Activated T-helper 1 cell treated with anti-CD3 and anti-CD28 coated beads, Interleukin-12 subunit alpha, Interleukin-12 subunit beta, Interleukin-2, Interleukin-4 antibody, amounts not matched to agents 30 ng/mL and 10 ng/mL and 1 ng/mL, durations not matched to agents 14 hours and 24 hours and 36 hours (primary cell): ENCODE data around the gene TMEM170B. TPM values are rescaled to one million over a fixed set of nuclear protein-coding genes. Genes with fewer than 3 reads are reported as not detected.

Experiments
- DNase-seq: peaks from one replicate; pipeline ENCODE4 v3.0.0; 2021; ENCODE audit warnings: low spot score
- H3K27ac Mint-ChIP-seq: one replicate; pipeline ENCODE4 v1.8.0; 2021; ENCODE audit warnings: mild to moderate bottlenecking, mixed read lengths
- H3K27me3 Mint-ChIP-seq: one replicate; pipeline ENCODE4 v1.8.0; 2022; ENCODE audit warnings: mild to moderate bottlenecking, moderate library complexity, mixed read lengths; ENCODE audit not compliant: insufficient read depth
- H3K36me3 Mint-ChIP-seq: one replicate; pipeline ENCODE4 v1.8.0; 2021; ENCODE audit warnings: low read depth, mixed read lengths
- H3K4me1 Mint-ChIP-seq: one replicate; pipeline ENCODE4 v1.8.0; 2021; ENCODE audit warnings: low read depth, mixed read lengths
- H3K4me3 Mint-ChIP-seq: one replicate; pipeline ENCODE4 v1.8.0; 2021; ENCODE audit warnings: mild to moderate bottlenecking, moderate library complexity, mixed read lengths
- H3K9me3 Mint-ChIP-seq: one replicate; pipeline ENCODE4 v1.8.0; 2021; ENCODE audit warnings: mixed read lengths
- intact Hi-C: fragments of 100-400 bp; cut with micrococcal nuclease; formaldehyde crosslinking; loops from one replicate; pipeline ENCODE4 v1.15.1; 2024
- total RNA-seq: library from RNA; stranded (reverse); gene quantifications from 2 replicates; pipeline ENCODE4 v1.2.3, GENCODE V29; 2022

The TMEM170B gene
- total RNA-seq, 1 donor from 2014 or later, result 0.78 TPM

DNA sequence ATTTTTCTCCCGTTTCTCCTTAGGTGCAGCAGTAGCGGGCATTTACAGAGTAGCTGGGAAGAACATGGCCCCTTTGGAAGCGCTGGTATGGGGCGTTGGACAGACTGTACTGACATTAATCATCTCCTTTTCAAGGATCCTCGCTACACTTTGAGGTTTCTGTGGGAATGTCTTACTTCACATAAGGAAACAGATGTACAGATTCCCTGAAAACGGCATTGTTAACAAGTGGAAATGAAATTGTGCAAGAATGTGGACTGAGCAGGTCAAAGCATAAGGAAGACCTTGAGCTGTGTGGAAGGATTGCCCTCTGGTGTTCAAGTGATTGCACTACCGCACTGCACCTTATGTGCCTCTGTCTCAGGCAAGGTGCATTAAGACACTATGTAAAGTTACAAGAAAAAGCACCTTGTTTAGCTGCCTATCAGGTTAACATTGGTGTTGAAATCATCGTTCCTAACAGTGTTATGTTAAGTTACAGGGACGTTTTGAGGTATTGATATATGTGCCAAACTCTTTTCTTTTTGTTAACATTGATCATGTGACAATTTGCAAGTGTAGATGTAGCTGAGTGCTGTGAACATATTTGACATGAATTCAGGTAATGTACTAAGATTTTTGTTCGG lies 38.0 kb downstream of the TMEM170B start:
- H3K27me3 Mint-ChIP-seq, result peaks cover 2% of the 10 kb centered on the region
- DNase-seq, result peak; percentile 37
- H3K27ac Mint-ChIP-seq, result no peak overlapping the region
- no peaks in the 10 kb centered on the region for H3K4me1 Mint-ChIP-seq
- H3K9me3 Mint-ChIP-seq, result no peaks in the 10 kb centered on the region
- H3K4me3 Mint-ChIP-seq, result no peak overlapping the region
- intact Hi-C loops, result loop anchor here (1.0 to 5.0 kb wide), 5 partner anchors 39 to 621 kb away; partner anchors contain the start of gene TMEM170B
- no peaks in the 10 kb centered on the region for H3K36me3 Mint-ChIP-seq

- intact Hi-C loops, result loop anchor here (10.0 kb wide), 1 partner anchor 924 kb away; no protein-coding TSS in a partner anchor
- Mint-ChIP-seq H3K27me3 (peaks cover 9% of the 10 kb centered on the region), H3K4me1 (no peaks in the 10 kb centered on the region)
These were observed 43.3 kb downstream of the TMEM170B start for GRCh38 chr6:11580686-11581405.

DNA sequence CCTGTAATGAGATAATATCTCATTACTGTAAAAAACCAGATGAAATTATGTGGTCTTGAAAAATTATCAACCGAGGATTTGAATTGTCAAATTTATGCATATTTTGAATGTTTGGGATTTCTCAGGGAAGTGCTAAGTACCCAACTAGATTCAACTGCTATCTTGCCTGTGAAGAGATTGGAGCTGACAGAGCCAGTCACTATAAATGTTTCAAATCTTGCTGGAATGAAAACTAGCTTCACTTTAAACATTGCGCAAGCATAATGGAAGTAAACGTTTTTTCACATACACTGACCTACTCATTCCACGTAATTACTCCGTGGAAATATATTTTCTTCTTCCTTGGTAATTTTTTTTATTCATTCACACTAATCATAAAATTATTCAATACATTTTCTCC lies 46.7 kb downstream of the TMEM170B start:
- intact Hi-C loops, result loop anchor here (10.0 kb wide), 1 partner anchor 921 kb away; no protein-coding TSS in a partner anchor
- H3K9me3 Mint-ChIP-seq, result no peaks in the 10 kb centered on the region
- no peak overlapping the region for H3K4me3 Mint-ChIP-seq
- no peaks in the 10 kb centered on the region for H3K4me1 Mint-ChIP-seq
- H3K27ac Mint-ChIP-seq, result no peak overlapping the region
- no peak for DNase-seq
- H3K36me3 Mint-ChIP-seq, result no peaks in the 10 kb centered on the region
- H3K27me3 Mint-ChIP-seq, result peaks cover 9% of the 10 kb centered on the region

More at GRCh38 chr6:11580686-11581405, 43.3 kb downstream of the TMEM170B start:
- H3K4me3 Mint-ChIP-seq, result no peak overlapping the region
- no peaks in the 10 kb centered on the region for H3K9me3 Mint-ChIP-seq
- no peak for DNase-seq
- H3K27ac Mint-ChIP-seq, result no peak overlapping the region
- H3K36me3 Mint-ChIP-seq, result no peaks in the 10 kb centered on the region

DNA sequence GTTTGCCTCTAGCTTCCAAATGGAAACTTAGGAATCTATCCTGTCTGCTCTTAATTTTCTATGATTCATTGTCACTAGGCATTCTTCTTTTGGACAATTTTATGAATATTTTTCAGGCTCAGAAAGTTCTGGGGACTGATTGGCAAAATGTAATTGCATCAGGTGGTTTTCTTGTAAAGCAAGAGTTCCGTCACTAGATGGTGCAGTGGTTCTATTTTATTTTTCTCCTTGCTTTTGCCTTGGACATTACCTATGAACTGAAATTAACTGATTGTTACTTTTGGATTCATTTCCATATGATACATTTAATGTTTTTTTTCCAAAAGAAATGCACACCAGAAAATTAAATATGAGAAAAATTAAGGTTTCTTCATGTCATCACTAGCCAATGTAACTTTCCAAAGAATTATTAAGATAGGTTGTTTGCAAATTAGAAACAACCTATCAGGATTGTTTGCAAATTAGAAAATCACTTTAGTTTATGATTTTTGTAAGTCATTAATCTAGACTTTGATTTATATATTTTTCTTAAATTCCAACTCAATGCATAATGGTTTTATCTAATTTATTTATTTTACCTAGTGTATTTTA lies 48.0 kb downstream of the TMEM170B start:
- Mint-ChIP-seq H3K9me3 (no peaks in the 10 kb centered on the region), H3K36me3 (no peaks in the 10 kb centered on the region), H3K4me3 (no peak overlapping the region), H3K27ac (no peak overlapping the region), H3K4me1 (no peaks in the 10 kb centered on the region), H3K27me3 (peaks cover 8% of the 10 kb centered on the region)
- intact Hi-C loops, result loop anchor here (1.0 to 10.0 kb wide), 5 partner anchors 704 to 1309 kb away; no protein-coding TSS in a partner anchor
- DNase-seq, result no peak

DNA sequence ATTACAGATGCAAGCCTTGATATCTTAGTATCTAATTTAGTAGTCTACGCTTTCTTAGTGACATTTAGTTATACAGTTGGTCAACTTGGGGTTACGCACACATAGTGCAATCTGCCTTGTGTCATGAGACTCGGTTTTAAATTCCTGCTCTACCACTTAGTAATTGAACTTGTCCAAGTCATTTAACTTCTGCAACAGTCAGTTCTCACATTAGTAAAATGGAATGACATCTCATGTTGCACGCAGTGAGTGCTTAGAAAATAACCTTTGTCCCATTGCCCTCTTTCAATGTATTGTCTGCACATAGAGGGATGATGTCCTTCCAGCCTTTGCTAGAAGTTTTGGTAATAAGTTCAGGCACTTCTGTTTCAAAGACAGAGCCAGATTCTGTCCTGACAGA lies 48.6 kb downstream of the TMEM170B start:
- H3K4me3 Mint-ChIP-seq, result no peak overlapping the region
- H3K4me1 Mint-ChIP-seq, result no peaks in the 10 kb centered on the region
- intact Hi-C loops, result loop anchor here (5.0 to 10.0 kb wide), 2 partner anchors 919 to 1256 kb away; no protein-coding TSS in a partner anchor
- no peak overlapping the region for H3K27ac Mint-ChIP-seq
- H3K9me3 Mint-ChIP-seq, result no peaks in the 10 kb centered on the region
- peaks cover 8% of the 10 kb centered on the region for H3K27me3 Mint-ChIP-seq
- no peak for DNase-seq
- no peaks in the 10 kb centered on the region for H3K36me3 Mint-ChIP-seq

- no peaks in the 10 kb centered on the region for H3K4me1 Mint-ChIP-seq
- intact Hi-C loops, result loop anchor here (5.0 to 10.0 kb wide), 2 partner anchors 918 to 1256 kb away; no protein-coding TSS in a partner anchor
- no peak overlapping the region for H3K4me3 Mint-ChIP-seq
These were observed 49.0 kb downstream of the TMEM170B start for GRCh38 chr6:11586536-11586935.

GRCh38 chr6:11589261-11589660 lies 51.7 kb downstream of the TMEM170B start:
- Mint-ChIP-seq H3K4me3 (no peak overlapping the region), H3K27me3 (peaks cover 8% of the 10 kb centered on the region), H3K27ac (no peak overlapping the region), H3K4me1 (no peaks in the 10 kb centered on the region), H3K36me3 (no peaks in the 10 kb centered on the region), H3K9me3 (no peaks in the 10 kb centered on the region)
- intact Hi-C loops, result loop anchor here (5.0 to 10.0 kb wide), 2 partner anchors 916 to 1253 kb away; no protein-coding TSS in a partner anchor
- no peak for DNase-seq

More at GRCh38 chr6:11586536-11586935, 49.0 kb downstream of the TMEM170B start:
- DNase-seq, result no peak
- Mint-ChIP-seq H3K27ac (no peak overlapping the region), H3K27me3 (peaks cover 7% of the 10 kb centered on the region), H3K9me3 (no peaks in the 10 kb centered on the region), H3K36me3 (no peaks in the 10 kb centered on the region)

DNA sequence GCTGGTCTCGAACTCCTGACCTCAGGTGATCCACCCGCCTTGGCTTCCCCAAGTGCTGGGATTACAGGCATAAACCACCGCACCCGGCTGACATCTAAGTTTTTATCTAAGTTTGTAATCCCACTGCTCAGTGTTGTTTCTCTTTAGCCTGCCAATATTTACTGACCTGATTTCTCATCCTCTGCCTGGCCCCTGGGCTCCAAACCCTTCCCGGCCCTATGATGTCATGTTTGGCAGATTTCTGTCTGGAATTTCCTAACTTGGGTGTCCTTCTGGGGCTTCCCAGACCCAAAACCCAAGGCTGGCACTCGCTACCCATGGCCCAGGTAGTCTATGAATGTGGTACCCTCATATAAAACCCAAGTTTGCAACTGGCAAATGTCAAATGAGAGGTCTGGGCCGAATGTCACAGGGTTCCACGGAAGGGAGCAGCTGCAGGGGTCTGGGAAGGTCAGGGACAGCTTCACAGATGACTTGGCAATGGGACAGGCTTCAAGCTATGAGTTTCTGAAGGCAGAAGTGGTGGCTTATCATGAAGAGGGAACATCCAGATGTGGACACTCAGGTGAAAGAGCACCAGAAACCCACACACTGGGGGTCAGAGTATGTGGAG lies 54.9 kb downstream of the TMEM170B start:
- DNase-seq, result no peak
- no peak overlapping the region for H3K27ac Mint-ChIP-seq
- intact Hi-C loops, result no loop called here

GRCh38 chr6:11593096-11593495 lies 55.5 kb downstream of the TMEM170B start:
- Mint-ChIP-seq H3K4me3 (no peak overlapping the region), H3K36me3 (no peaks in the 10 kb centered on the region), H3K27me3 (peaks cover 3% of the 10 kb centered on the region), H3K9me3 (no peaks in the 10 kb centered on the region), H3K27ac (no peak overlapping the region), H3K4me1 (no peaks in the 10 kb centered on the region)
- DNase-seq, result no peak
- intact Hi-C loops, result no loop called here

More for the DNA sequence above, 54.9 kb downstream of the TMEM170B start:
- H3K4me1 Mint-ChIP-seq, result no peaks in the 10 kb centered on the region
- peaks cover 3% of the 10 kb centered on the region for H3K27me3 Mint-ChIP-seq
- no peaks in the 10 kb centered on the region for H3K36me3 Mint-ChIP-seq
- H3K9me3 Mint-ChIP-seq, result no peaks in the 10 kb centered on the region
- H3K4me3 Mint-ChIP-seq, result no peak overlapping the region

- Mint-ChIP-seq H3K36me3 (no peaks in the 10 kb centered on the region), H3K4me3 (no peak overlapping the region), H3K9me3 (no peaks in the 10 kb centered on the region), H3K27ac (no peak overlapping the region), H3K4me1 (no peaks in the 10 kb centered on the region), H3K27me3 (peaks cover 1% of the 10 kb centered on the region)
- intact Hi-C loops, result no loop called here
- no peak for DNase-seq
These were observed 58.4 kb downstream of the TMEM170B start for GRCh38 chr6:11595903-11596302.

GRCh38 chr6:11596640-11597237 lies 59.2 kb downstream of the TMEM170B start:
- H3K4me1 Mint-ChIP-seq, result no peaks in the 10 kb centered on the region
- no peaks in the 10 kb centered on the region for H3K36me3 Mint-ChIP-seq
- peaks cover 1% of the 10 kb centered on the region for H3K27me3 Mint-ChIP-seq
- H3K27ac Mint-ChIP-seq, result no peak overlapping the region
- no peak for DNase-seq
- no peaks in the 10 kb centered on the region for H3K9me3 Mint-ChIP-seq
- H3K4me3 Mint-ChIP-seq, result no peak overlapping the region
- intact Hi-C loops, result no loop called here

DNA sequence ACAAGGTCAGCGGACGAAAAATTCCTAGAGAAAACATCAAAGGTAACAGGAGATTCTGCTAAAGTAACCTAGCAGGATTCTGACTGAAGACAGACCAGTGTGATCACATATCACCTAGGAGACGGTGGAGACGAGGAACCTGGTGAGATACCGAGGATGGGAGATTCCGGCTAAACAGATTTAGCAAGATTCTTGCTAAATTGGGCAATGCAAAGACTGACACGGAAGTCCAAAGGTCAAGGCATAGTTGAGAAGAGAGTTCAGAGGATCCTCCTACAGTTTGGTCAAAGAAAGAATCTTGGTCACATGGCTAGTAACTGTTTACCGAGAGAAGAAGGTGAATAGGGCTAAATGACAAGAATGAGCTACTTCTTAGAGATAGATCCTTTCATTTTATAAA lies 61.1 kb downstream of the TMEM170B start:
- Mint-ChIP-seq H3K9me3 (no peaks in the 10 kb centered on the region), H3K27ac (no peak overlapping the region), H3K27me3 (no peaks in the 10 kb centered on the region), H3K4me3 (no peak overlapping the region), H3K4me1 (no peaks in the 10 kb centered on the region), H3K36me3 (no peaks in the 10 kb centered on the region)
- intact Hi-C loops, result no loop called here
- DNase-seq, result no peak
